Neural crest cell (in vitro differentiated cells): ENCODE results near the gene ZNF446. TPM values are rescaled to one million over a fixed set of nuclear protein-coding genes. Genes with fewer than 3 reads are reported as not detected.

Experiments
- DNase-seq: peaks from one replicate; pipeline ENCODE4 v3.0.0; 2021; ENCODE audit warnings: low read depth, mixed read lengths, low spot score
- H3K27ac Mint-ChIP-seq: one replicate; pipeline ENCODE4 v1.8.0; 2021; ENCODE audit warnings: mild to moderate bottlenecking, mixed read lengths; ENCODE audit not compliant: unreplicated experiment
- H3K27me3 Mint-ChIP-seq: 2 replicates; pipeline ENCODE4 v1.8.0; 2021; ENCODE audit warnings: low read depth, mild to moderate bottlenecking, mixed read lengths
- H3K36me3 Mint-ChIP-seq: 2 replicates; pipeline ENCODE4 v1.8.0; 2021; ENCODE audit warnings: low read depth, mild to moderate bottlenecking, mixed read lengths
- H3K4me1 Mint-ChIP-seq: 2 replicates; pipeline ENCODE4 v1.8.0; 2021; ENCODE audit warnings: mixed read lengths
- H3K4me3 Mint-ChIP-seq: one replicate; pipeline ENCODE4 v1.8.0; 2021; ENCODE audit warnings: mild to moderate bottlenecking, mixed read lengths
- H3K9me3 Mint-ChIP-seq: 2 replicates; pipeline ENCODE4 v1.8.0; 2021; ENCODE audit warnings: mixed read lengths
- CTCF ChIP-seq: fragments of 200-600 bp; sonication (generic); conservative IDR thresholded peaks from 2 replicates; pipeline ENCODE4 v1.5.0; 2021; ENCODE audit warnings: antibody characterized with exemption, mild to moderate bottlenecking
- total RNA-seq: library from RNA; stranded (reverse); gene quantifications from 2 replicates; pipeline ENCODE4 v1.2.1, GENCODE V29; 2021

Gene ZNF446
- total RNA-seq, 1 donor from 2014 or later: 18.6 TPM

GRCh38 chr19:58455306-58455705, 20.8 kb upstream of the ZNF446 start:
- peaks cover 2% of the 10 kb centered on the region for H3K9me3 Mint-ChIP-seq
- no peak for TF ChIP-seq CTCF

GRCh38 chr19:58456111-58456510, 20.0 kb upstream of the ZNF446 start:
- no peak for DNase-seq
- no peak for TF ChIP-seq CTCF
- Mint-ChIP-seq H3K9me3 (peaks cover 2% of the 10 kb centered on the region), H3K36me3 (peaks cover 5% of the 10 kb centered on the region), H3K4me1 (peaks cover 11% of the 10 kb centered on the region), H3K27ac (no peak overlapping the region), H3K27me3 (peaks cover 2% of the 10 kb centered on the region), H3K4me3 (no peak overlapping the region)

More at GRCh38 chr19:58455306-58455705, 20.8 kb upstream of the ZNF446 start:
- H3K27ac Mint-ChIP-seq: no peak overlapping the region
- H3K27me3 Mint-ChIP-seq: peaks cover 9% of the 10 kb centered on the region
- peaks cover 19% of the 10 kb centered on the region for H3K4me1 Mint-ChIP-seq
- H3K4me3 Mint-ChIP-seq: no peak overlapping the region
- peaks cover 6% of the 10 kb centered on the region for H3K36me3 Mint-ChIP-seq
- no peak for DNase-seq

- no peak for TF ChIP-seq CTCF
- no peak overlapping the region for H3K27ac Mint-ChIP-seq
- no peak overlapping the region for H3K4me3 Mint-ChIP-seq
- H3K9me3 Mint-ChIP-seq: no peaks in the 10 kb centered on the region
- H3K27me3 Mint-ChIP-seq: no peaks in the 10 kb centered on the region
- DNase-seq: no peak
- H3K4me1 Mint-ChIP-seq: no peaks in the 10 kb centered on the region
- H3K36me3 Mint-ChIP-seq: peaks cover 3% of the 10 kb centered on the region
Measured at GRCh38 chr19:58460039-58460438, 16.1 kb upstream of the ZNF446 start.

- no peak overlapping the region for H3K27ac Mint-ChIP-seq
- H3K36me3 Mint-ChIP-seq: no peaks in the 10 kb centered on the region
Measured at GRCh38 chr19:58466089-58466759, 9.9 kb upstream of the ZNF446 start.

GRCh38 chr19:58466760-58467589, 9.2 kb upstream of the ZNF446 start, which contains the start of gene ZNF324:
Gene ZNF324, plus strand, starts transcription at chr19:58467080. Its CDS starts 2,106 bp downstream, at chr19:58469186.
- Mint-ChIP-seq H3K36me3 (no peaks in the 10 kb centered on the region), H3K27me3 (peaks cover 3% of the 10 kb centered on the region), H3K9me3 (no peaks in the 10 kb centered on the region), H3K4me3 (peak within 1 kb of the TSS; percentile 88), H3K4me1 (peaks cover 27% of the 10 kb centered on the region), H3K27ac (peak within 1 kb of the TSS; percentile 67)
- peak; percentile 96 for DNase-seq
- TF ChIP-seq CTCF: no peak

More at GRCh38 chr19:58466089-58466759, 9.9 kb upstream of the ZNF446 start:
- no peak for DNase-seq
- Mint-ChIP-seq H3K9me3 (no peaks in the 10 kb centered on the region), H3K4me3 (peak overlapping the region; percentile 88), H3K27me3 (peaks cover 3% of the 10 kb centered on the region), H3K4me1 (peaks cover 27% of the 10 kb centered on the region)
- TF ChIP-seq CTCF: no peak
